ENCODE measurements around the gene RGMA. TPM values are rescaled to one million over a fixed set of nuclear protein-coding genes. Genes with fewer than 3 reads are reported as not detected.

RGMA gene
- total and polyA plus RNA-seq, 2 of the 8 experiments (the other 6 are each of a cell fraction or from before 2014, with no cell fraction given) = 19.9 to 39.8 TPM

- TF ChIP-seq CHD7 (IDR thresholded peaks at IDR 0.05; ENCODE audit: insufficient replicate concordance, low read length) = no peak
Observed at GRCh38 chr15:92992720-92993119, 96.3 kb downstream of the RGMA start (continued).

Measured in H1 (cell line).